Right lobe of liver (tissue), 4 donors: ENCODE measurements around the gene CFL1.

Source experiments
- POLR2A ChIP-seq: fragments of 450-650 bp; IDR thresholded peaks from one replicate; pipeline ENCODE4 v1.6.1; 2017; ENCODE audit warnings: antibody characterized with exemption, mild to moderate bottlenecking
- TF ChIP-seq, protein P1 (sequence below), 4 donors: fragments of 200-600 bp in 3 of 4; fragments of 450-650 bp in 1 of 4; IDR thresholded peaks; one replicate each; pipeline versions ENCODE4 v1.5.1 to v1.8.0; 2016 to 2022; ENCODE audit warnings: antibody characterized with exemption in 4 of 4, mild to moderate bottlenecking in 2 of 4
- donor health status: DM: no; HTN: no; CAD: no.
- donor health status: DM: no; HTN: no; CAD: no.
- donor health status: DM: no; HTN: yes; CAD: no.

DNA sequence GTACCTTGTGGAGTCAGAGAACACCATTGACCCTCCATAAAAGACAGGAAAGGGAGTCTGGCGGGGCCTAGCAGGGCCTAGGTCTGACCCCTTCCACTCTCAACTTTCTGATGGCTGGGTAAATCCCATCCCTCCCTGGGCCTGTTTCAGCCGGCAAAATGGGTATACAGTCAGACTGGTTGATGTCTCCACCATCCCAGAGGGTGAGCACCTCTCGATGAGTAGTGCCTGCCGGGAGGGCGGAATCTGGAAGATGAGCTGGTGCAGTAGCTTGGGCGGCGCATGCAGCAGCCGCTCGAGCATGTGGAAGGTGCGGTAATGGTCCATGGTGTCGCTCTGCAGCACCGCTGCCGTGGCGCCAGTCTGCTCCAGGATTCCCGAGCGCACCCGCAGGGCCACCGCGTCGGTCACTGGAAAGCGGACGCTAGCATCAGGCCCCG lies 29.8 kb upstream of the CFL1 start:
- TF ChIP-seq, protein P1, sequence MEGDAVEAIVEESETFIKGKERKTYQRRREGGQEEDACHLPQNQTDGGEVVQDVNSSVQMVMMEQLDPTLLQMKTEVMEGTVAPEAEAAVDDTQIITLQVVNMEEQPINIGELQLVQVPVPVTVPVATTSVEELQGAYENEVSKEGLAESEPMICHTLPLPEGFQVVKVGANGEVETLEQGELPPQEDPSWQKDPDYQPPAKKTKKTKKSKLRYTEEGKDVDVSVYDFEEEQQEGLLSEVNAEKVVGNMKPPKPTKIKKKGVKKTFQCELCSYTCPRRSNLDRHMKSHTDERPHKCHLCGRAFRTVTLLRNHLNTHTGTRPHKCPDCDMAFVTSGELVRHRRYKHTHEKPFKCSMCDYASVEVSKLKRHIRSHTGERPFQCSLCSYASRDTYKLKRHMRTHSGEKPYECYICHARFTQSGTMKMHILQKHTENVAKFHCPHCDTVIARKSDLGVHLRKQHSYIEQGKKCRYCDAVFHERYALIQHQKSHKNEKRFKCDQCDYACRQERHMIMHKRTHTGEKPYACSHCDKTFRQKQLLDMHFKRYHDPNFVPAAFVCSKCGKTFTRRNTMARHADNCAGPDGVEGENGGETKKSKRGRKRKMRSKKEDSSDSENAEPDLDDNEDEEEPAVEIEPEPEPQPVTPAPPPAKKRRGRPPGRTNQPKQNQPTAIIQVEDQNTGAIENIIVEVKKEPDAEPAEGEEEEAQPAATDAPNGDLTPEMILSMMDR (IDR thresholded peaks at IDR 0.05), result no peak
- TF ChIP-seq POLR2A, result no peak
